ENCODE results near the gene LIMA1.
"Not testable (repeated sequence)": the region's sequence is repeated elsewhere in the genome, so short reads cannot be mapped to it uniquely, and the experiment has no call there.

LIMA1 gene

GRCh38 chr12:50151047-50151687 lies 132.2 kb downstream of the LIMA1 start:
- H3K4me3 ChIP-seq (ENCODE audit: low read depth, low read length): no peak overlapping the region
- no peak overlapping the region for H4K12ac ChIP-seq (ENCODE audit: low read depth, low read length)
- no peak for DNase-seq
- H2AFZ ChIP-seq (ENCODE audit: insufficient read depth, low read length, poor library complexity): no peak overlapping the region
- no peak overlapping the region for H3K14ac ChIP-seq (ENCODE audit: low read length)
- H3K23ac ChIP-seq (ENCODE audit: low read length): no peak overlapping the region
- no peak overlapping the region for H2BK120ac ChIP-seq (ENCODE audit: insufficient read depth, low read length, poor library complexity)
- no peak overlapping the region for H2AK5ac ChIP-seq (ENCODE audit: low read length)
- no peaks in the 10 kb centered on the region for H3K9me3 ChIP-seq (ENCODE audit: insufficient read depth, low read depth, low read length)
- H3K4ac ChIP-seq (ENCODE audit: low read depth, low read length): no peak overlapping the region
- H2BK5ac ChIP-seq (ENCODE audit: low read depth, low read length, poor library complexity): no peak overlapping the region
- H4K8ac ChIP-seq (ENCODE audit: low read depth, low read length): no peak overlapping the region
- H3K27ac ChIP-seq (ENCODE audit: low read depth, low read length): no peak overlapping the region
- H4K91ac ChIP-seq (ENCODE audit: low read depth, low read length): no peak overlapping the region
- H3K18ac ChIP-seq (ENCODE audit: low read length): no peak overlapping the region
- no peaks in the 10 kb centered on the region for H3K79me1 ChIP-seq (ENCODE audit: low read length)
- WGBS (ENCODE audit: extremely low coverage, insufficient coverage, insufficient read length): 100% methylated on average over 1 of the region's 1 CpG
- no peaks in the 10 kb centered on the region for H3K36me3 ChIP-seq (ENCODE audit: control insufficient read depth in 1 of 2, insufficient read depth in 2 of 2, low read length in 2 of 2)
- H3K27me3 ChIP-seq (ENCODE audit: insufficient read depth, low read length): no peaks in the 10 kb centered on the region
- no peak overlapping the region for H2BK12ac ChIP-seq (ENCODE audit: low read length)
- H3K9ac ChIP-seq (ENCODE audit: low read length): no peak overlapping the region
- no peaks in the 10 kb centered on the region for H3K4me1 ChIP-seq (ENCODE audit: control insufficient read depth in 1 of 2, insufficient read depth in 2 of 2, low read length in 2 of 2)
- H3K4me2 ChIP-seq (ENCODE audit: low read length): no peak overlapping the region
- no peaks in the 10 kb centered on the region for H3K79me2 ChIP-seq (ENCODE audit: control insufficient read depth, insufficient read depth, low read length, poor library complexity)

- H3K27me3 ChIP-seq (ENCODE audit: insufficient read depth, low read length): no peaks in the 10 kb centered on the region
- H3K9me3 ChIP-seq (ENCODE audit: insufficient read depth, low read depth, low read length): no peaks in the 10 kb centered on the region
- no peak overlapping the region for H3K4me3 ChIP-seq (ENCODE audit: low read depth, low read length)
- no peak overlapping the region for H3K18ac ChIP-seq (ENCODE audit: low read length)
- H3K4ac ChIP-seq (ENCODE audit: low read depth, low read length): no peak overlapping the region
- H3K14ac ChIP-seq (ENCODE audit: low read length): no peak overlapping the region
- H3K27ac ChIP-seq (ENCODE audit: low read depth, low read length): no peak overlapping the region
- no CpG with 5 or more reads among the region's 3 CpGs for WGBS (ENCODE audit: extremely low coverage, insufficient coverage, insufficient read length)
- no peaks in the 10 kb centered on the region for H3K4me1 ChIP-seq (ENCODE audit: control insufficient read depth in 1 of 2, insufficient read depth in 2 of 2, low read length in 2 of 2)
- H2BK120ac ChIP-seq (ENCODE audit: insufficient read depth, low read length, poor library complexity): no peak overlapping the region
- no peak overlapping the region for H4K91ac ChIP-seq (ENCODE audit: low read depth, low read length)
- no peak overlapping the region for H2BK5ac ChIP-seq (ENCODE audit: low read depth, low read length, poor library complexity)
- H2BK12ac ChIP-seq (ENCODE audit: low read length): no peak overlapping the region
- H3K79me1 ChIP-seq (ENCODE audit: low read length): no peaks in the 10 kb centered on the region
- H3K23ac ChIP-seq (ENCODE audit: low read length): no peak overlapping the region
- H2AFZ ChIP-seq (ENCODE audit: insufficient read depth, low read length, poor library complexity): no peak overlapping the region
- no peak overlapping the region for H4K12ac ChIP-seq (ENCODE audit: low read depth, low read length)
- no peak overlapping the region for H3K9ac ChIP-seq (ENCODE audit: low read length)
- DNase-seq: no peak
- no peak overlapping the region for H3K4me2 ChIP-seq (ENCODE audit: low read length)
- H3K79me2 ChIP-seq (ENCODE audit: control insufficient read depth, insufficient read depth, low read length, poor library complexity): no peaks in the 10 kb centered on the region
- H2AK5ac ChIP-seq (ENCODE audit: low read length): no peak overlapping the region
- H4K8ac ChIP-seq (ENCODE audit: low read depth, low read length): no peak overlapping the region
- H3K36me3 ChIP-seq (ENCODE audit: control insufficient read depth in 1 of 2, insufficient read depth in 2 of 2, low read length in 2 of 2): no peaks in the 10 kb centered on the region
Observed at GRCh38 chr12:50149311-50149710, 134.0 kb downstream of the LIMA1 start.

- H3K27ac ChIP-seq (ENCODE audit: low read depth, low read length); H3K9ac ChIP-seq (ENCODE audit: low read length); H3K23ac ChIP-seq (ENCODE audit: low read length); H4K91ac ChIP-seq (ENCODE audit: low read depth, low read length); H2BK5ac ChIP-seq (ENCODE audit: low read depth, low read length, poor library complexity); H3K9me3 ChIP-seq (ENCODE audit: insufficient read depth, low read depth, low read length); H3K36me3 ChIP-seq (ENCODE audit: control insufficient read depth in 1 of 2, insufficient read depth in 2 of 2, low read length in 2 of 2); H4K12ac ChIP-seq (ENCODE audit: low read depth, low read length); H3K4ac ChIP-seq (ENCODE audit: low read depth, low read length); H3K14ac ChIP-seq (ENCODE audit: low read length); H3K79me1 ChIP-seq (ENCODE audit: low read length); H3K4me2 ChIP-seq (ENCODE audit: low read length); H2BK120ac ChIP-seq (ENCODE audit: insufficient read depth, low read length, poor library complexity); H2BK12ac ChIP-seq (ENCODE audit: low read length); H3K4me3 ChIP-seq (ENCODE audit: low read depth, low read length); H3K79me2 ChIP-seq (ENCODE audit: control insufficient read depth, insufficient read depth, low read length, poor library complexity); H3K27me3 ChIP-seq (ENCODE audit: insufficient read depth, low read length); H2AFZ ChIP-seq (ENCODE audit: insufficient read depth, low read length, poor library complexity); H3K4me1 ChIP-seq (ENCODE audit: control insufficient read depth in 1 of 2, insufficient read depth in 2 of 2, low read length in 2 of 2); H2AK5ac ChIP-seq (ENCODE audit: low read length); H3K18ac ChIP-seq (ENCODE audit: low read length); H4K8ac ChIP-seq (ENCODE audit: low read depth, low read length); DNase-seq: not testable (repeated sequence)
- WGBS (ENCODE audit: extremely low coverage, insufficient coverage, insufficient read length): no CpG with 5 or more reads among the region's 6 CpGs
Observed at GRCh38 chr12:50148011-50148410, 135.3 kb downstream of the LIMA1 start.

GRCh38 chr12:50147281-50147680 lies 136.0 kb downstream of the LIMA1 start:
- no peaks in the 10 kb centered on the region for H3K79me2 ChIP-seq (ENCODE audit: control insufficient read depth, insufficient read depth, low read length, poor library complexity)
- no peak overlapping the region for H3K4ac ChIP-seq (ENCODE audit: low read depth, low read length)
- no peak overlapping the region for H3K18ac ChIP-seq (ENCODE audit: low read length)
- H3K9ac ChIP-seq (ENCODE audit: low read length): no peak overlapping the region
- H3K9me3 ChIP-seq (ENCODE audit: insufficient read depth, low read depth, low read length): no peaks in the 10 kb centered on the region
- no peak overlapping the region for H2BK120ac ChIP-seq (ENCODE audit: insufficient read depth, low read length, poor library complexity)
- H3K23ac ChIP-seq (ENCODE audit: low read length): no peak overlapping the region
- H3K4me2 ChIP-seq (ENCODE audit: low read length): no peak overlapping the region
- H3K27ac ChIP-seq (ENCODE audit: low read depth, low read length): no peak overlapping the region
- no peak overlapping the region for H2AK5ac ChIP-seq (ENCODE audit: low read length)
- peaks cover 0 to under 1% of the 10 kb centered on the region in 2 experiments for H3K36me3 ChIP-seq (ENCODE audit: control insufficient read depth in 1 of 2, insufficient read depth in 2 of 2, low read length in 2 of 2)
- H3K14ac ChIP-seq (ENCODE audit: low read length): no peak overlapping the region
- no peaks in the 10 kb centered on the region for H3K27me3 ChIP-seq (ENCODE audit: insufficient read depth, low read length)
- no peak overlapping the region for H2AFZ ChIP-seq (ENCODE audit: insufficient read depth, low read length, poor library complexity)
- WGBS (ENCODE audit: extremely low coverage, insufficient coverage, insufficient read length): no CpG with 5 or more reads among the region's 4 CpGs
- H4K8ac ChIP-seq (ENCODE audit: low read depth, low read length): no peak overlapping the region
- no peak for DNase-seq
- no peak overlapping the region for H2BK5ac ChIP-seq (ENCODE audit: low read depth, low read length, poor library complexity)
- H3K4me1 ChIP-seq (ENCODE audit: control insufficient read depth in 1 of 2, insufficient read depth in 2 of 2, low read length in 2 of 2): peaks cover 0 to 3% of the 10 kb centered on the region in 2 experiments
- H3K4me3 ChIP-seq (ENCODE audit: low read depth, low read length): no peak overlapping the region
- no peak overlapping the region for H4K12ac ChIP-seq (ENCODE audit: low read depth, low read length)
- no peak overlapping the region for H4K91ac ChIP-seq (ENCODE audit: low read depth, low read length)
- H3K79me1 ChIP-seq (ENCODE audit: low read length): no peaks in the 10 kb centered on the region
- H2BK12ac ChIP-seq (ENCODE audit: low read length): no peak overlapping the region
